ENCODE measurements around the gene TLR9.

DNA sequence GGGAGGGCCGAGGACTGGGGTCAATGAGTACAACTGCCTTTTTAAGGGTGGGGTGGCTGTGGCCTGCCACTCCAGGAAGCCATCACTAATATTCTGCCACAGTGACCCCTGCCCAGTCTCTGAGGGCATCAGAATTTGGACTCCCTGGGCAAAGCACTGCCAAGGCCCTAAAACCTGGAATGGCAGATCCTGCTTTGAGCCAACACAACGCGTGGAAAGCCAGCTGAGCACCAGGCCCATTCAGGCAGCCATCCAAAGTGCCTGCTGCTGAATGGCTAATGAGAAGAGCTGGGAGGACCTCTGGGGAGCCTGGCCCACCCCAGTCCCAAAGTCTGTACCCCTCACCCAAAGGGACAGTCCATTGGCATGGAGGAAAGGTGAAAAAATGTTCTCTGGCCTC lies 8.5 kb upstream of the TLR9 start:
- TF ChIP-seq, protein P1, sequence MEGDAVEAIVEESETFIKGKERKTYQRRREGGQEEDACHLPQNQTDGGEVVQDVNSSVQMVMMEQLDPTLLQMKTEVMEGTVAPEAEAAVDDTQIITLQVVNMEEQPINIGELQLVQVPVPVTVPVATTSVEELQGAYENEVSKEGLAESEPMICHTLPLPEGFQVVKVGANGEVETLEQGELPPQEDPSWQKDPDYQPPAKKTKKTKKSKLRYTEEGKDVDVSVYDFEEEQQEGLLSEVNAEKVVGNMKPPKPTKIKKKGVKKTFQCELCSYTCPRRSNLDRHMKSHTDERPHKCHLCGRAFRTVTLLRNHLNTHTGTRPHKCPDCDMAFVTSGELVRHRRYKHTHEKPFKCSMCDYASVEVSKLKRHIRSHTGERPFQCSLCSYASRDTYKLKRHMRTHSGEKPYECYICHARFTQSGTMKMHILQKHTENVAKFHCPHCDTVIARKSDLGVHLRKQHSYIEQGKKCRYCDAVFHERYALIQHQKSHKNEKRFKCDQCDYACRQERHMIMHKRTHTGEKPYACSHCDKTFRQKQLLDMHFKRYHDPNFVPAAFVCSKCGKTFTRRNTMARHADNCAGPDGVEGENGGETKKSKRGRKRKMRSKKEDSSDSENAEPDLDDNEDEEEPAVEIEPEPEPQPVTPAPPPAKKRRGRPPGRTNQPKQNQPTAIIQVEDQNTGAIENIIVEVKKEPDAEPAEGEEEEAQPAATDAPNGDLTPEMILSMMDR (IDR thresholded peaks at IDR 0.05; ENCODE audit: borderline replicate concordance, extremely low read depth, low read length, poor library complexity, severe bottlenecking), result no peak
- TF ChIP-seq EZH2 (IDR thresholded peaks at IDR 0.05; ENCODE audit: borderline replicate concordance, low read depth, low read length, severe bottlenecking), result no peak

Data from DND-41 (cell line).